Stimulated activated CD8-positive, alpha-beta memory T cell treated with anti-CD3 and anti-CD28 coated beads, Interleukin-4, amount 100 ng/mL, for 24 hours (primary cell): ENCODE measurements around the gene SLC38A4.
"Not testable (repeated sequence)": the region's sequence is repeated elsewhere in the genome, so short reads cannot be mapped to it uniquely, and the experiment has no call there.

ENCODE experiments used
- DNase-seq: peaks from one replicate; pipeline ENCODE4 v3.0.0-alpha.2; 2020; ENCODE audit warnings: low read depth

The SLC38A4 gene

DNA sequence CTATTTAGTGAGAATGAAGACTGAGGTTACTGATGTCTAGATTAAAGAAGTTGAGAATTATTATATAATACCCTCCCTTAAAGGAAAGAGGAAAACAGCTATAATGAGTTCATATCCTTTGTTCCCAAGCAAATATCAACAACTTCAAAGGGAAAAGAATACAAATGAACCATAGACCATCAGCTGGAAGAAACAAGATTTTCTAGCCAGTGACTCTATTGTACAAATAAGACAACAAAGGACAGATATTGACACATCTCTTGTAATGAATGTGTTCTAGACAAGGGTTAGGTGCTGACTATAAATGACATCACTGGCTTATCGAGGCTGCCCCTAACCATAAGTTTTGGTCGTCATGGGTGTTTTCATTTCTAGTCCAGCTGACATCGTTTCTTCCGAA is 48.2 kb downstream of the SLC38A4 start:
- no peak for DNase-seq

- DNase-seq, result no peak
These were observed 50.0 kb downstream of the SLC38A4 start for GRCh38 chr12:46775796-46776195.

GRCh38 chr12:46774322-46774633 is 51.5 kb downstream of the SLC38A4 start:
- no peak for DNase-seq

- no peak for DNase-seq
These were observed 52.0 kb downstream of the SLC38A4 start for GRCh38 chr12:46773586-46774321.

DNA sequence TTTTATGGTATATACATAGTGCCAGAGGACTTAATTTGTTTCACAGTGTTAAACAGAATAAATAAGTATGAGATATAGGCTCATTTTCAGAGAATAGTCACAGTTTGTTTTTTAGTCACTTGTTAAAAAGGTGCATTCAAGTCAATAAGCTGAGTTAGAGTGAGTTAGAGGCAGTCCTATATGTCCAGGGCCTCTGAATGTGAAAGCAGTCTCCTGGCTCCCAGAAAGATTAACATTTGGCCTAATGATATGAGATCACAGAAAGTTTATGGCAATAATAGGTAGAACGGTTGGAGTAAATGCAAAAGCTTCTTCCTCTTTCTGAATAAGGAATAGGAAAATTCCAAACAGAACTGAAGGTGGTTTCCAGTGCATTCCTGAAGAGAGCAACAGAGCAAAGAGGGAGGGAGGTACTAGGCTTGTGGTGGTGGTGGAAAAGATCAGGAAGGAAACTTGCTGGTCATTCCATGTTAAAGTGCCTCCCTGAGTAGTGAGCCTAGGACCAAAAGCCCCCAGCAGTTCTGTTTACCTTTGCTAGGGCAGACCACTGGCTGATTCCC is 54.4 kb downstream of the SLC38A4 start:
- no peak for DNase-seq

DNA sequence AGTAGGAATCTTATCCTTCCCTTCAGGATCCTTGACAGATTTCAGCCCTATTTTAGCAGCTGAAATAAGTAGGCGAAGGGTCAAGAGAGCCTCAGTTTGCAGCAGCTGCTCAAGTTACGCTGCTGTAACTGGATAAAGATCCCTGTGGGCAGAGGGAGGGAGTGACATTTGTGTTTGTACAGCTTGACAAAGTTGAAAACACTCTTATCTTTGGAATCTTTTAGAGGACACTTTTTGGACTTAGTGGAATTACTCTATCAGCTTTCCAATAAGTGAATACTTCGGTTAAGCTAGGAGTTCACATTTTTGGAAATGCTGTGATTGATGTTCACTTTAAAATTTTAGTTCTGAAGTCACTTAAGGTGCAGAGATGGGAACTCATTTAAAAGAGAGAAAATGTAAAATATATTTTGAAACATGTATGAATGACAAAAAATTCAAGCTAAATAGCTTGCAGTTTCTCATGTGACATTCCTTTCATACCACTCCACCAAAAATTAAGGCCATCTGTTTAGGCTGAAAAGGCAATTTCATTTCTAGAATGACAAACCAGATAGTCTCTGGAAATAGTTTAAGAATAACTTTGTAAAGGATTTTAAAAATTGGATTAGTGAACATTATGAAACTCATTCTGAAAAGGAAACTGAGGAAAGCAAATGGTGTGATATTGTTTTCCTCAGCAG is 55.2 kb downstream of the SLC38A4 start:
- DNase-seq, result no peak

DNA sequence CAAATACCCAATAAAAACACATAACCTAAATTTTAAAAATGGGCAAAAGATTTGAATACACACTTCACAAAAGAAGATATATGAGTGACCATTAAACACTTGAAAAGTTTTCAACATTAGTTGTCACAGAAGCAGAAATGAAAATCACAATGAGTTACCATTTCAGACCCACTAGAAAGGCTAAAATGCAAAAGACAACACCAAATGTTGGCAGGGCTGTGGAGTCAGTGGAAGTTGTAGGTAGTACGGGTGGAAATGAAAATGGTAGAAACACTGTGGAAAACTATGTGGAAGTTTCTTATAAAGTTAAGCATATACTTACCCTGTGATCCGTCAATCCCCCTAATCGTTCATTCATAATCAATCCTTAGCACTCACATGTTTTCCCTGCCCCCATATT is 61.8 kb downstream of the SLC38A4 start:
- no peak for DNase-seq

DNA sequence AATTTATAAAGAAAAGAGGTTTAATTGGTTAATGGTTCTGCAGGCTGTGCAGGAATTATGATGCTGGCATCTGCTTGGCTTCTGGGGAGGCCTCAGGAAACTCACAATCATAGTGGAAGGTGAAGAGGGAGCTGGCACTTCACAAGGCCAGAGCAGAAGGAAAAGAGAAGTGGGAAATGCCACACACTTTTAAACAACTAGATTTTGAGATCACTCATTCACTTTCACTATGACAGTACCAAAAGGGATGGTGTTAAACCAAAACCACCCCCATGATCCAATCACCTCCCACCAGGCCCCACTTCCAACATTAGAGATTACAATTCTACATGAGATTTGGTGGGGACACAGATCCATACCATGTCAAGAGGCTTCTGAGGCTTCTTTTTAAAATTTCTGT is 62.6 kb downstream of the SLC38A4 start:
- DNase-seq, result no peak

DNA sequence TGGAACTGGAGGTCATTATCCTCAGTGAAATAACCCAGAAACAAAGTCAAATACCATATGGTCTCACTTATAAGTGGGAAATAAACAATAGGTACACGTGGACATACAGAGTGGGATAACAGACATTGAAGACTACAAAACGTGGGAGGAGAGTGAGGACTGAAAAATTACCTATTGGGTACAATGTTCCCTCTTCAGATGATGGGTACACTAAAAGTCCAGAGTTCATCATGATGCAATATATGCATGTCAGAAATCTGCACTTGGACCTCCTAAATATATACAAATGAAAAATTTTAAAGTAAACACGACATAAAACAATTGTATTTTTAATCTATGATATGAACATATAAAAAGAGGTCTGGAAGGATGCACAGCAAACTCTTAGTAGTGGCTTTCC is 71.2 kb downstream of the SLC38A4 start:
- no peak for DNase-seq

- DNase-seq, result no peak
These were observed 73.4 kb downstream of the SLC38A4 start for GRCh38 chr12:46752396-46752795.

DNA sequence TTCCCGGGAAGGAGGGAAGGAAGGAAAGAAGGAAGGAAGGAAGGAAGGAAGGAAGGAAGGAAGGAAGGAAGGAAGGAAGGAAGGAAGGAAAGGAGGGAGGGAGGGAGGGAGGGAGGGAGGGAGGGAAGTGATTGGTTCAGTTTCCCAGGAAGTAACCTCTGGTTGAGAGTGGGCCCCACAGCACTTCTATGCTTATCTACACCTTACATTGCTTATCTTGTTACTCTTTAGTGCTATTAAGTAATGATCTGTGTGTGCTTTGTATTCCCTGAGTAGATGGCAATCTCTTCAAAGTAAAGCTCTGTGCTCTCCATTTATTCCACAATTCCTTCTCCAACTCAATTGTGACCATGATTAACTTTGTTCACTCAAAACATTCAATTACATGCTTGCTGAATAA is 74.6 kb downstream of the SLC38A4 start:
- no peak for DNase-seq

GRCh38 chr12:46749322-46749721 is 76.5 kb downstream of the SLC38A4 start:
- no peak for DNase-seq

DNA sequence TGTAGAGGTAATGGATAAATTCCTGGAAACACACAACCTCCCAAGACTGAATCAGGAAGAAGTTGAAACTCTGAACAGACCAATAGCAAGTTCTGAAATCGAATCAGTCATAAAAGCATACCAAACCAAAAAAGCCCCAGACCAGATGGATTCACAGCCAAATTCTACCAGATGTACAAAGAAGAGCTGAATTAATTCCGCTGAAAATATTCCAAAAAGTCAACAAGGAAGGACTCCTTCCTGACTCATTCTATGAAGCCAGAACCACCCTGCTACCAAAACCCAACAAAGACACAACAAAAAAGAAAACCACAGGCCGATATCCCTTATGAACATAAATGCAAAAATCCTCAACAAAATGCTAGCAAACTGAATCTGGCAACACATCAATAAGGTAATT is 81.5 kb downstream of the SLC38A4 start:
- DNase-seq, result no peak

DNA sequence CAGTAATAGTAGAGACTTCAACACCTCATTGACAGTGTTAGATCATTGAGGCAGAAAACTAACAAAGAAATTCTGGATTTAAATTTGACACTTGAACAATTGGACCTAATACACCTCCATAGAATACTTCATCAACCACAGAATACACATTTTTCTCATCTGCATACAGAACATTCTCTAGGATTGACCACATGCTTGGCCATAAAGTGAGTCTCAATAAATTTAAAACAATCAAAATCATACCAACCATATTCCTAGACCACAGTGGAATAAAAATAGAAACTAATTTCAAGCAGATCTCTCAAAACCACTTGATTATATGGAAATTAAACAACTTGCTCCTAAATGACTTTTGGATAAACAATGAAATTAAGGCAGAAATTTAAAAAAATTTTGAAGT is 82.3 kb downstream of the SLC38A4 start:
- DNase-seq, result no peak

DNA sequence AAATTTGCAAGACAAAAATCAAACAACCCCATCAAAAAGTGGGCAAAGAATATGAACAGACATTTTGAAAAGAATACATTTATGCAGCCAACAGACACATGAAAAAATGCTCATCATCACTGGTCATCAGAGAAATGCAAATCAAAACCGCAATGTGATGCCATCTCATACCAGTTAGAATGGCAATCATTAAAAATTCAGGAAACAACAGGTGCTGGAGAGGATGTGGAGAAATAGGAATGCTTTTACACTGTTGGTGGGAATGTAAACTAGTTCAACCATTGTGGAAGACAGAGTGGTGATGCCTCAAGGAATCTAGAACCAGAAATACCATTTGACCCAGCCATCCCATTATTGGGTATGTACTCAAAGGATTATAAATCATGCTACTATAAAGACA is 83.5 kb downstream of the SLC38A4 start:
- DNase-seq, result not testable (repeated sequence)

- DNase-seq, result no peak
These were observed 100.5 kb downstream of the SLC38A4 start for GRCh38 chr12:46725332-46725731.

DNA sequence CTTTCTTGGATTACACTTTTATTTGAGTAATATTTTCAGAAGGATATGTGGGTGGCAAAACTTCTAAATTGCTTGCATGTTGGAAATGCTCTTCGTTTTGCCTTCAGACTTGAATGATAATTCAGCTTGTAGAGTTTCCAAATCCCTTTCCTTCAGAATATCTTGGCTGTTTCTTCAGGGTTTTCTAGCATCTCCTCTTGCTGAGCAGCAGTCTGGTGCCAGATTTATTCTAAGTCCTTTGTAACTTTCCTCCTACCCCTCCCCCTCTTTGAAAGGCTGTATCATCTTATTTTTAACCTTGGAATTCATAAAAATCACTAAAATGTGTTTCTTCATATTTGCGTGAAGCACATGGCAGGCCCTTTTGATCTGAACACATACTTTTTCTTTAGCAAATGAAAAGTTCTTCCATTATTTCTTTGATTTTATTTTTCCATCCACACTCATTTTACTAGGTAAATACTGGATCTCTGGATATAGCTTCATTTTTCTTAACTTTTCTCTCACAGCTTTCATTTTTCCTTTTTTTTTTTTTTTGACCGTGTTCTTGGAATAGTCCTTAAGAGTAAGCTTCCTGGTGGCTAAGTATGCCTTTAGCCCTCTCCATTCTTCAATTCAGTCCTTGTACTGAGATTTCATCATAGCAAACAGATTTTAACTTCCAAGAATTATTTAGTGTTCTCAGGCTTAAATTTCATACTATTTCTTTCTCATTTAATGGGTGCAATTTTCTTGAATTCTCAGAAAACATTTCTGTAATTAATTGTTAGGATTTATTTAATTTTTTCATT is 102.0 kb downstream of the SLC38A4 start:
- no peak for DNase-seq

GRCh38 chr12:46722394-46723185 is 103.2 kb downstream of the SLC38A4 start:
- DNase-seq, result no peak

GRCh38 chr12:46718495-46718894 is 107.3 kb downstream of the SLC38A4 start:
- no peak for DNase-seq

DNA sequence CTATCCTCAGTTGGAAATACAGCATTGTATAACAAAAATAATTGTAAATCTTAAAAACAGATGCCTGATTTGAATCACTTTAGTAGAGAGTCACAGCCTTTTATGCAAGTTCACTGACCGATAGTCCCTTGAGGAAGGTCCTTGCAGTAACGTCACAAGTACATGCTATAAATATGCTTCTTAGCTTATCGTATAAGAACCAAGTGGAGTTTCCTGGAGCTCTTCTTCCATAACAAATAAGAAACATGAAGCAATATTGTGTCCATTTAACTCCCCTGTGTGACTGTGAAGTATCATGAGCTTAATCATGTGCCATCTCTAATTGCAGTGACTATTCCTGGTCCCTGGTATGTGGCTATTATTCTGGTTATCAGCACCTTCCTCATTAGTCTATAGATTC is 107.9 kb downstream of the SLC38A4 start:
- DNase-seq, result no peak

DNA sequence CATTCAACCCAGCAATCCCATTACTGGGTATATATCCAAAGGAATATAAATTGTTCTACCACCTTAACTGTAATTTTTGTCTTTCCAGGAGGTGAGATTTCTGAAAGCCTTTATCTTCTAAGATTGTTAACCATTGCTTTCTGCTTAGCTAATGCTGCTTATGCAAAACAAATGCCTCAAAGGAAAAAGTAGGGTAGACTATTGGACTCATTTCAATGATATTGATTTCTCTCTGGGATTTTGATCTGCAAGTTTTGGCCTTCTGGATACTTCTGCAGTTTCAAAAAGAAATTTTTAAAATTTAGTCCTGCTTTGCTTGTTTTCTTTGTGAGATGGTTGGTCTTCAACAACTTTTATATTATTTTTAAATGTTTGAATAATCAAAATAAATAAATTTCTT is 108.6 kb downstream of the SLC38A4 start:
- no peak for DNase-seq
